CD4-positive, alpha-beta T cell treated with Interferon gamma for 1 hour (primary cell): Measurements from ENCODE around the gene ZNF774.
"Not testable (repeated sequence)": the region's sequence is repeated elsewhere in the genome, so short reads cannot be mapped to it uniquely, and the experiment has no call there.

Experiments
- DNase-seq: peaks from one replicate; pipeline ENCODE4 v3.0.0-alpha.2; 2020

The ZNF774 gene

DNA sequence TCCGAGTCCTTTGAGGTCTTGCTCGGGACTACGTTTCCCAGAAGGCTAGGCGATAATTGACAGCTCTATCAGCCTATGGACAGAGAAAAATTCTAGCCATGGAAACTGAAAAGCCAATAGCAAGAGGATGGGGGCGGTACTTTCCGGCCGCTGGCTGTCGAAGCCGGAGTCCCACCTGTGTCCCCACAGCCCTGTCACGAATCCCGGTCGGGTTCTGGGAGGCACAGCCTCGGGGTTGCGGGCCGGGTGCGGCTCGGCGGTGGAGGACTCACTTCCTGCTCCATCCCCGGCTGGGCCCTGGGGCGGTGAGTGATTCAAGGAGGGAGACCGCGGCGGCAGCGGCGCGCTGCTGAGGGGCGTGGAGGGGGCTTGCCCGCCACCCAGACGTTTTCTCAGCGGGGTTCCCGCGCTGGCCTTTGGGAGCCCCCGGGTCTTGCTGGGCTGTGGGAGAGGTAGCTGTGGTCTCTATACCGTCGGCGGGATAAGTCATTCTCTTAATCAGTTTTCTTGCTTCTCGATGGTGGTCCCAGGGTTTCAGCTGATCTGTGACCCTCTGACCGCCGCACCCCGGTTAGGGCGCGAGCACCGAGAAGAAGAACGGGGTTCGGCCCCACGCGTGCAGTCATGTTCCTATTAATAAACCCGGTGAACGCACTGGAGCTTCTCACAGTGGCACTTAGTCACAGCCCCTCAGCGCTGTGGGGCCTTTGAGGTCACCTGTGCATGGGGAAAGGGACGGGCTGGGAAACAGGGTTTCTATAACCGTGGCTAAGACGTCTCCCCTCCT is at the start of gene ZNF774:
Gene ZNF774, plus strand, starts transcription at position 178 of the 787 bp plus-strand sequence. CDS start 2,377 bp downstream, outside the sequence.
- DNase-seq, result peak; percentile 89

DNA sequence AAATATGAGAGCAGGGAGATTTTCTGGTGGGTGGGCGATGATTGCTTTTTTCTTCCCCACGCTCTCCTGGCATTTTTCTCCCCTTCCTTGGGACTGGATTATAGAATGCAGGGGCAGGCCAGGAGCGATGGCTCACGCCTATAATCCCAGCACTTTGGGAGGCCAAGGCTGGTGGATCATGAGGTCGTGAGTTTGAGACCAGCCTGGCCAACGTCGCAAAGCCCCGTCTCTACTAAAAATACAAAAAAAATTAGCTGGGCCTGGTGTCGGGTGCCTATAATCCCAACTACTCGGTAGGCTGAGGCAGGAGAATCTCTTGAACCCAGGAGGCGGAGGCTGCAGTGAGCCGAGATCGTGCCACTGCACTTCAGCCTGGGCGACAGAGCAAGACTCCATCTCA is 46.7 kb upstream of the ZNF774 start:
- DNase-seq, result not testable (repeated sequence)

DNA sequence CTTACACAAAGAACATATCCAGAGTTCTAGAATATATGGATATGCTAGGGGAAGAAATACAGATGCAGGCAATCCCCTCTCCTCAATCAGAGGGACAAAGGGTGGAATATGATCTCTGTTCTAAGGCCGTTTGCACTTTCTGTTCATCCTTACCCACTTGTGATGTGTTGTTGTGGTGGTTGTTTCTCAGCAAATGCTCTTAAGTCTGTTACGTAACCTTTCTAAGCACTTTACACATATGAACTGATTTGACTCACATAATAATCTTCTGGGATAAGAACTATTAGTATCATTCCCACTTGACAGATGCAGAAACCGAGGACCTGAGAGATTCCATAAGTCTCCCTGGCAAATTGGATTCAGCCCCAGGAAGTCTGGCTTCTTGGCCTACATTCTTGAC is 46.2 kb upstream of the ZNF774 start:
- DNase-seq, result no peak

DNA sequence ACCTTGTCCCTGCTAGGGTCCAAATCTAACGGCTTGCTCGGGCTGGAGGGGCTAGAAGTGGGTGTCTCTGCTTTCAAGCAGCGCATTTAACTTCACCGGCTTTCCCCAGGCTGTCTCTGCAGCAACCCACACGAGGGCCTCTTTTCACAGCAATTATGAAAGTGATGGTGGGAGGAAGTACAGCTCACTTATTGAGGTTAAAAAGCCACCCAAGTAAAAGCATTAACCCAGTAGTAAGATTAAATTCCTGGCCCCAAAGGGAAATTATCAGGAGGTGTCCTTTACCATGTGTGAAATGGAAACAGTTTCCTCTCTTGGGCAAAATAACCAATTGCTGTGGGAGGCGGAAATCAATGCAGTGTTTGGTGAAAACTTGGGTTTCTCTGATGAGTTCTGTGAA is 45.5 kb upstream of the ZNF774 start:
- no peak for DNase-seq

DNA sequence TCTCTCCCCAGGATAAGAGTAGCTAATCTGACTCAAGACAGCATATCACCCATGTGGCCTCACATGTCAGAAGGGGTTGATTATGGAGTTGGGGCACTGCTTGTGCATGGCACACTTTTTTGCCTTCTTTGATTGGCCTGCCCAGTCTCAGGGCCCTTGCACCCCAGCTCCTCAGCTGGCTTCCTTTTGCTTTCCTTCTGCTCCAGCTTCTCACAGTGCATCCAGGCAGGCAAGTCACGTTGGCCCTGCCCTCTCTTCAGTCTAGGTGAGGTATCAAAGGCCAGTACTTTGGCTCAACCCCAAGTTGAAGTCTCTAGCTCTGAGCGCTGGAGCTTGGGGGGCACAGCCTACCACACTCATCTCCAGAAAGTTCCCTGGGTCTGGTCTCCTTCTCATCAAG is 44.4 kb upstream of the ZNF774 start:
- DNase-seq, result no peak

DNA sequence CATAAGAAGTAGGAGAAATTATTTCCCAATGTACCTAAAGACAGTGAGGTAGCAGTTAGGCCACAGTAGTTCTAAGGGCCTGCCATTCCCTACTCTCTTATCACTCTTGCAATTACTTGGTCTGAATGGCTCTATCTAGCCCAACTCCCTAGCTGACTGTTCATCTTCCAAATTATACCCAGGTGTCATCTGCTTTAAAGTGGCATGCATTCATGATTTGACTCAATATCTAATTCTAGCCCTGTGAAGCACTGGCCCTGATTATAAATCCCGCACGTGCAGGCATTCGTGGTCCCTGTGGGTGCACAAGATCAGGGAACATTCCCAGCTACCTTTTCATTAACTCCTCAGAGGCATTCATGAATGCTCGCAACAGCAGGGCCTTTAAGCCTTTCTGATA is 43.1 kb upstream of the ZNF774 start:
- DNase-seq, result no peak

DNA sequence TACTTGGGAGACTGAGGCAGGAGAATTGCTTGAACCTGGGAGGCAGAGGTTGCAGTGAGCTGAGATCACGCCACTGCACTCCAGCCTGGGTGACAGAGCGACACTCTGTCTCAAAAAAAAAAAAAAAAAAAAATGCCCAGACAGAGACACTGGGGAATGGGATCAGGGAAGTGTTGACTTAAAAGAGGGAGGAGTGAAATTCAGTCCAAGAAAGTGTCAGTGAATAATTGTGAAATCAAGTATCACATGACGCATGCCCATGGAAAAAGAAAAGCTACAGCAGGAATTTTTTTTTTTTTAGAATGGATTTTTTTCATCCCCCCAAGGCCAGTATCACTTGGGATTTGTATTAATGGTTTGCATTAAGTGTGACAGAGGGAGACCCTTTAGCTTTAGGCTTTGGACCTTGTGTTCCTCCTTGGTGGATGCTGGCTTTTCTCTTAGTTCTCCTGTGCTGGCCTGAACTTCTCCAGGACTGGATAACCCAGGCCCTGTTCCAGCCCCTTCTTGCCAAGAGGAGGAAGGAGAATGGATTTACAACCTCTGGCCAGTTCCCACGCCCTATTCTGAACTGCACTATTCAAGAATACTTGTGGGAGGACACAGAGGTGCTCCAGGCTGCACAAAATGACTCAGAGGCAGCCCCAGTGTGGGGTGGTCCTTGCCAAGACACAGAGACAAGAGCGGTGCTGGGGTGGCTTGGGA is 36.7 kb upstream of the ZNF774 start:
- DNase-seq, result no peak

DNA sequence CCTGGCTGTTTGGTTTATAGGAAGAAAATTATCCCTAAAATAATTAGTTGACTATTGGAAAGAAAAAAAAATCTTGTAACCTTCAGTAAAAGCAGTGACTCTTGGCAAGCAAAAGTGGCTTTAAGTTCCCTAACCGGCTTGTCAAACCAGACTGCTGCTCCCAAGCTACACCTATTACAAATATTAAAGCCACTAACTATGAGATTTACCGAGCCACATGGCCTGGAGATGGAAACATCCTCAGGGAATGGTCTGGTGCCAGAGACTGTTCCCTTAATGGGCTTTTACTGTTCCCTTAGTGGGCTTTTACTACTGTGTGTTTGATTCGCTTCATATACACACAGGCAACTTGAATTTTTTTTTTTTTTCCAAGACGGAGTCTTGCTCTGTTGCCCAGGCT is 35.9 kb upstream of the ZNF774 start:
- DNase-seq, result no peak

DNA sequence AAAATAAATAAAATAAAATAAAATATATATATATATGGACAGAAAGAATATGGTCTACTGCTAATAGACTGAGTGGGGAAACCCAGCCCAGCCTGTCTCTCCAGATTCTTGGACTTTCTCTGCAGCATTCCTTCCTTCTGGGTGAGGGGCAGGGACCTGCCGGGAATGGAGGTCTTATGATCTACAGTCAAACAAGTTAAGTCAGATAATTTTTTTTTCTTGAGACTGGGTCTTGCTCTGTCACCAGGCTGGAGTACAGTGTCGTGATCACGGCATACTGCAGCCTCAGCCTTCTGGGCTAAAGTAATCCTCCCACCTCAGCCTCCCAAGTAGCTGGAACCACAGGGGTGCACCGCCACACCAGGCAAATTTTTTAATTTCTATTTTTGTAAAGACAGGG is 33.5 kb upstream of the ZNF774 start:
- DNase-seq, result no peak

DNA sequence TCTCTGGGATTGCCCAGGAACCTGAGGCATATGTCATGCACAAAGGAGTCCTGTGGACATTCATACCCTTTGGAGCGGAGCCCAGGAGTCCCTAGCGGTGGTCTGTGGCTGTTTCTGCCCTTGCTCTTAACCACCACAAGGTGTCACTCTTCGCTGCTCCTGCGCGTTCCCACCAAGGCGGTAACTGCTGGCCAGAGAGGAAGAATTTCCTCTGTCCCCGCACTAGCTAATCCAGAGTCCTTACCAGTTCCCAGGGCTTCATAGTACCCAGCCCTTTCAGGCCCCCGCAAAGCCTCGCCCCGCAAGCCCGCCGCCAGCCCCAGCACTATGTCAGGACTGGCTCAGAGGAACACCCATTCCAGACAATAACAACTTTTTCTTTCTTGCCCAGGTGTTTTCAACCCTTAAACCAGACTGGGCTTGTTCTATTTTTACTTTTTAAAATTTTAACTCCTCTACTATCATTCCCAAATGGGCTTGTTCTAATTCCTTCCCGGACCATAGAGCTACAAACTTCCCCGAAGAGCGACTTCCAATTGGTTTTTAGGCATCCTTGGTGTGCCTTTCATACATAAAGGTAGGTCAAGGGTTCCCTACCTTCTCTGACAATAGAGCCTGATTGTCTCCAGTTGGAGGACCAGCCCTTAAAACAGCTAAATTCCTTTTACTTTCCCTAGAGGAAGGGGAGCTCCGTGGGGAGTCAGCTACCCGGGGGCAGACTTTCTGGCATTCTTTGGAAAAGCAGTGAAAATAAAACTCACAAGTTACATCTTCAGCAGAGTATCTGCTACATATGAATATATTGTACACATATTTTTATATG is 31.8 kb upstream of the ZNF774 start:
- DNase-seq, result peak; percentile 71

DNA sequence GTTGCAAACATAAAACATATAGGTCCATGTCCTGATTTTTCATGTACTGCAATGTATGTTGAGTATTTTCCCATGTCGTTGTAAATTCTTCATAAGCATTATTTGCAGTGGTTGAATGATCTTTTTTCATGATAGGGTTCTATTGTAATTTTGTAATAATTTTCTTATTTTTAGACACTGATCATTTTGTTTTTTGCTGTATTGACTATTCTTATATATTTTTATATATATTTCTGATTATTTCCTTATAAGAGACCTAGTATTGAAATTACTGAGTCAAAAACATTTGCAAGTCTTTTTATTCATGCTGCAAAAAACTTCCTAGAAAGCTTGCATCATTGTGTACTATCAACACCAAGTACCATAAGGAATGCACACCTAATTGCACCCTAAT is 31.2 kb upstream of the ZNF774 start:
- DNase-seq, result no peak

DNA sequence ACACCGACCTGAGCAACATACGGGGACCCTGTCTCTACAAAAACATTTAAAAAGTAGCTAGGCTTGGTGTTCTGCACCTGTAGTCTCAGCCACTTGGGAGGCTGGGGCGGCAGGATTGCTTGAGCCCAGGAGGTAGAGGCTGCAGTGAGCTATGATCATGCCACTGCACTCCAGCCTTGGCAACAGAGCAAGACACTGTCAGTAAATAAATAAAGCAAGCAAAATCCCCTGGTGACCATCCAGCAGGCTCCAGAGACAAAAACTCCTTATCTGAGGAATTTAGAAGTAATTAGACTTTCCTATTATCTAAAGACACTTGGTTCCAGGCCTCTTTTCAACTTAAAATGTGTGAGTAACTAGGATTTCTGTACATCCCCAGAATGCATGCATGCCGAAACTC is 29.5 kb upstream of the ZNF774 start:
- no peak for DNase-seq

DNA sequence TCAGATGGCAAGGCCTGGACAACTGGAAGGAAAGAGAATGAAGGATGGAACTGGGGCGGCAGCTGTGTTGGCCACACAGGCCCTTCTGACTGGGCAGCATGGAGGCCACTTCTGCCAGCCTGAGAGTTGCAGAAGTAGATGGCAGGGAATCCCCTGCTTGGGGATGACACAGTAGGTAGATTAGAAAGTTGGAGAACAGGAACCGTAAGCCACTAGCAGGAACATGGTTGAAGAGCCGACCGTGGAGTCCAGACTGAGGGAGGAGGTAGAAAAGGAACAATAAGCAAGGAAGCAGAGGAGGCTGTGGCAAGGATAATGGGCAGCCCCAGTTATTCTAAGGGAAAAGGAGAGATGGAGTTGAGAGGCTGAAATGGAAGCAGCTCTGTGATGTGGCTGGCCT is 26.4 kb upstream of the ZNF774 start:
- DNase-seq, result peak; percentile 24

DNA sequence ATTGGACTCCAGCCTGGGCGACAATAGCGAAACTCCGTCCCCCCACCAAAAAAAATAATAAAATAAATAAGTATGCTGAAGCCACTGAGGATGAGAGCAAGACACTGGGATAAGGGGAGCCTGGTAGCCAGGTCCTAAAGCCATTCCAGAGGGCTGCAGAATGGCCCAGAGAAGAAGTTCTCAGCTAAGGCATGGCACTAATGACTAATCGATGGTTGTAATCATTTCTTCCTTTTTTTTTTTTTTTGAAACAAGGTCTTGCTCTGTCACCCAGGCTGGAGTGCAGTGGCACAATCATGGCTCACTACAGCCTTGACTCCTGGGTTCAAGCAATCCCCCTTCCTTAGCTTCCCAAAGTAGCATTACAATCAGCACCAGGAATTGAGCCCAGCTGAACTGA is 25.6 kb upstream of the ZNF774 start:
- DNase-seq, result no peak

DNA sequence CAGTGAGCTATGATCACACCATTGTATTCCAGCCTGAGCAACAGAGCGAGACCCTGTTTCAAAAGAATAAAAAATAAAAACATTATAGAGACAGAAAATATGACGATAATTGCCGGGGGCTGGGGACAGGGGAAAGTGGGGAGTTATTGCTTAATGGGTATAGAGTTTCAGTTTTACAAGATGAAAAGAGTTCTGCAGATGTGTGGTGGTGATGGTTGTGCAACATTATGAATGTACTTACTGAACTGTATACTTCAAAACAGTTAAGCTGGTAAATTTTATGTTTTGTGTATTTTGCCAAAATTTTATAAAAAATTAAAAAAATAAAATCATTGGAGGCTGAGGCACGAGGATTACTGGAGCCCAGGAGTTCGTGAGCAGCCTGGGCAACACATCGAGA is 24.8 kb upstream of the ZNF774 start:
- no peak for DNase-seq

DNA sequence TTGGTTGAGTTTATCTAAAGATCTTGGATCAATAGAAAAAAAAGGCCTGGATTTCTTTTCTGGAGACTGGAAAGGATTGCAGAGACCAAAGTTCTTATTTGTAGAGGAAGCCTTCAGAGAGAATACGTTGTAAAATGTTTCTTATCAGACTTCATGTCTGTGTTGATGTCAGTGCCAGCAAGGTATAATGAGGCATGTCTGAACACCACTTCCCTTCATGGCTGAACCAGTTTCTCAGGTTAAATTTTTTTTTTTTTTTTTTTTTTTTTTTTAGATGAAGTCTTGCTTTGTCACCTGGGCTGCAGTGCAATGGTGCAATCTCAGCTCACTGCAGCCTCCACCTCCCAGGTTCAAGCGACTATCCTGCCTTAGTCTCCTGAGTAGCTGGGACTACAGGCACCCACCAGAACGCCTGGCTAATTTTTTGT is 17.8 kb upstream of the ZNF774 start:
- DNase-seq, result no peak

DNA sequence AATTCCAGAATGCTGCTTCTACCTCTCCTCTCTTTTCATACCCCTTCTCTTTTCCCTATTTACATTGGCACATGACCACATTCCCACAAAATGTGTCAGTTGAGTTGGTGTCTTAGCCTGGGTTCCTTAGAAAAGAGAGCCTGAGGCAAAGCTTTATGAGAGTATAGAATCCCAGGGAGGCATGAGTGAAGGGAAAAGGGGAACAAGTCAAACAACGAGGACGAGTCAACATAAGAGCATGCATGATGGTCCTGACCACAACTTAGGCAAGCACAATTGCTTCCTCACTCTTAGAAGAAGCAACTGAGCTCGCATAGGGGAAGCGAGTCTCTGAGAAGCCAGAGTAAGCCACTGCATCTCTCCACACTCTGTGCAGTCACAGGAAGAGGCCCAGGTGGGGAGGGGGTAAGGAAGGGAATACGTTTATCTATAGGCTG is 15.4 kb upstream of the ZNF774 start:
- peak; percentile 27 for DNase-seq

DNA sequence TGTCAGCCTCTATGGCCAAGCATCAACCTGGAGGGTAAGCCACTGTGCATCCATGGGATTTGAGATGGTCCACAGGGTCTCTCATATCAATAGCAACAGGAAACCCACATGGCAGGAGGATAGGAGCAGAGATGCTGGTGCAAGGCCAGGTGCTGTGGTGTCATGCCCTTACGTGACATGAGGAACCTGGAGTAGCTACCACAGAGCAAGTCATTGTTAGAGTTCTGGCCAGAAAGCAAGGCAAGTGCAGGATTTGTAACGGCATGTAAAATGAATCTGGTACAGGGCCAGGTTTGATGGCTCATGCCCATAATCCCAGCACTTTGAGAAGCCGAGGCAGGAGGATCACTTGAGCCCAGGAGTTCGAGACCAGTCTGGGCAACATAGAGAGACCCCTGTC is 14.8 kb upstream of the ZNF774 start:
- DNase-seq, result no peak

DNA sequence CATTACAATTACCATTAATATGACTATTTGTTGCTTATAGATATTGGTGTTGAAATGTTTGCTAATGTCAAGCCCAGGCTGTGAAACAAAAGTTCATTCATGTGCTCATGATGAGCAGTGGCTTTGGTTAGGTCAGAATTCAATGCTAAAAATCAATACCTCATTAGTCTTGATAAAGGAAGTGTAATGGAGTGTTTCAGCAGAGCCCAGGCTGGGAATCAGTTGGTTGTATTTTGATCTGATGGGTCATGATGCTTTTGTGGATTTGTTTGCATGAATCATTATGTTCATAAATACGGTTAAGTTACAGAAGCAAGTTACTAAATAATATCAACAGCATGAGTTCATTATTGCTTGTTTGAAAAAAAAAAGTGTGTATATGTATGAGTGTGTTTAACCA is 13.6 kb upstream of the ZNF774 start:
- no peak for DNase-seq

DNA sequence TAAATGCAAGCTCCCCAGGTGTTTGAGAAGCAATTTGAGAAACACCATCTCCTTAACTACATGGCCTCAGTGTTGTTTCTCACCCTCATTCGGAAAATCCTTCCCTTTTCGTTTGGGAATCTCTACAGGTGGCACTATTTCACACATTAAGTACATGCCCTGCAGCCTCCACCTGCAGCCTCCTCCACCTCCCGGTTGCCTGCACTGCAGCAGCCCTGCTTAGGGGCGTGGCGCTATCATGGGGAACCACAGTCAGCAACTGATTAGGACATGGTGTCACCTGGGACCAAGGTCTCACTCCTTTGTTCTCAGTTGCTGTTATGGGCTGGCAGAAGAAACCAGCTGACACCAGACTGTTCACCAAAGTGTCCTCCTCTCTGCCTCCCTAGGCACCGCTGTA is 11.7 kb upstream of the ZNF774 start:
- no peak for DNase-seq

DNA sequence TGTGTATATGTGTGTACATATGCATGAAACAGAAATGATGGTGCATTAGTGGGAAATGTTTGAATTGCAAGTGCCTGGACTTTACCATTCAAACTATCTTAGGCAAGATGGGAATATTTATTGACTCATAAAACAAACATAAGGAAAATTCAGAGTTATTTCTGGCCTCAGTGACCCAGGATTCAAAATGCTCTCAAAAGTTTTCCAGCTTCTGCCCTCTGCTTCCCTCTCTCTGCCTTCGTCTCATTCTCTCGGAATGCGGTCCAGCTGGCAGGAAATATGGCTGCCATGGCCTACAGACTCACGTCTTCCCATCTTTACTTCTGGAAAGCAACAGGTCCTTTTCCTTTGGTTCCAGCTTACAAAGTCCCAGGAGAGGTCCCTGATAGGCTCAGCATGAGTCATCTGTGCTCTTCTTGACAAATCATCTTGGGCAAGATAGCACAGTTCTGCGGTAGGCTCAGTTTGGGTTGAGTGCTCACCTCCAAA is 8.7 kb upstream of the ZNF774 start:
- no peak for DNase-seq

DNA sequence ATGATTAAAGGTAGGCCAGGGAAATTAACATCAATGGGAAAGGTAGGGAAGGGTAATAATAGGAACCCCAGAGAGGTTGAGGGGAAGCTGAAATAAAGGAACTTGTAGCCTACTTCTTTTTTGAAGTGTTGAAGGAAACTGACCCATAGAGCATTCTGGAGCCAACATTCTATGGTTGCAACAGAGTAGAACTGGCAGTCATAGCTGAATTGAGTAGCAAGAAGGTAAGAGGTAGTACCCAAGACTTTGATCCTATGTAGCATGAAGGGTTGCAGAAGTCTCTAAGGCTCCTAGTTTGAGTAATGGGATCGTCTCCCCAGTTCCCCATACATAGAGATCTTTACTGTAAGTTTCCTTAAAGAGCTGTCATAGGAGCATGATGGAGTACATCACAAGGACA is 7.4 kb upstream of the ZNF774 start:
- DNase-seq, result no peak

DNA sequence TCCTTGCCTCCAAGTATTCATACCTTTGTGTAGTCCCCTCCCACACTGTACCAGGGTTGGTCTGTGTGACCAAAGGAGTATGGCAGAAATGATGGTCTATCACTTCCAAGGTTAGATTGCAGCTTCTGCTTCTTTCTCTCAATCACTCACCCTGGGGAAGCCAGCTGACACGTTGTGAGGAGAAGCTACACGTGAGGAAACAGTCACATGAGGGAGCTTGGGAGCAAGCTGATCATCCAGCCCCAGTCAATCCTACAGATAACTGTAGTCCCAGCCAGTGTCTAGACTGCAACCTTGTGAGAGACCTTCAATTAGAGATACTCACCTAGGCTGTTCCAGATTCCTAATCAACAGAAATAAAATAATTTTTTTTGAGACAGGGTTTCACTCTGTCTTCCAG is 6.2 kb upstream of the ZNF774 start:
- no peak for DNase-seq
